D721Med (cell line): ENCODE measurements around the gene FAM181A.

Source experiments
- DNase-seq: peaks from one replicate; pipeline ENCODE4 v3.0.0; 2011; ENCODE audit warnings: low spot score; ENCODE audit not compliant: insufficient read length
- FAIRE-seq: peaks from 2 replicates; lab custom pipeline; 2011; peaks lifted over from hg19 to GRCh38; lab: Jason Lieb, UNC
- TF ChIP-seq, protein P1 (sequence below): IDR thresholded peaks from 2 replicates; pipeline ENCODE4 v1.5.1; 2012; ENCODE audit warnings: mild to moderate bottlenecking, control low read depth; ENCODE audit not compliant: insufficient read depth; ENCODE audit errors: missing control alignments

Gene FAM181A

DNA sequence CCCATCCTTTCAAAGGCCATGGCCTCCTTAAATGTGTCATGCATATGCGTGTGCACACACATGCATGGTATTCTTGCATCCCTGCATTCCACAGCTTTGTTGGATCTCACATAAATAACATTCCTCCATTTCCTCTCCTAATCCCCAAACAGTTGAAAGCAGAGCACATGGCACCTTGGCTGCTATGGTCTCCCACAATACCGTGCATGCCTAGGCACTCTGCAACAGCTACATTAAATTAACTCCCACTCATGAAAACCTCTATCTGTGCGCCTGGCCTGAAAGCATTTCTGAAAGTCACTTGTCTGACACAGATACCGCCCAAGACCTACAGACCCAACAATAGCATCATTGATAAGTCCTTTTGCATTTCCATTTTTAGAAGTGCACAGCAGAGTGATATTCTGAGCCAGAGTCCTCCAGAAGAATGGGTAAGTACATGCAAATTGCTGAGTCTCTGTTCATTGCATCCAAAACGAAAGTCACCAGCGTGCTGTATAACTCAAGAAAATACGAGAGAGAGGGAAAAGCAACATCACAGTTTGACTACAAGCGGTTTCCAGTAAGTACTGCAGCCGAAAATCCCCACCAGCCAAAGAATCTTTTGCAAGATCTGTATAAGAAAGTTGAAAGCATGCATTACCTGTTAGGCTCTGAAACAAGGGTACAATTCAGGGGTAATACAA, 48.8 kb downstream of the FAM181A start:
- TF ChIP-seq, protein P1, sequence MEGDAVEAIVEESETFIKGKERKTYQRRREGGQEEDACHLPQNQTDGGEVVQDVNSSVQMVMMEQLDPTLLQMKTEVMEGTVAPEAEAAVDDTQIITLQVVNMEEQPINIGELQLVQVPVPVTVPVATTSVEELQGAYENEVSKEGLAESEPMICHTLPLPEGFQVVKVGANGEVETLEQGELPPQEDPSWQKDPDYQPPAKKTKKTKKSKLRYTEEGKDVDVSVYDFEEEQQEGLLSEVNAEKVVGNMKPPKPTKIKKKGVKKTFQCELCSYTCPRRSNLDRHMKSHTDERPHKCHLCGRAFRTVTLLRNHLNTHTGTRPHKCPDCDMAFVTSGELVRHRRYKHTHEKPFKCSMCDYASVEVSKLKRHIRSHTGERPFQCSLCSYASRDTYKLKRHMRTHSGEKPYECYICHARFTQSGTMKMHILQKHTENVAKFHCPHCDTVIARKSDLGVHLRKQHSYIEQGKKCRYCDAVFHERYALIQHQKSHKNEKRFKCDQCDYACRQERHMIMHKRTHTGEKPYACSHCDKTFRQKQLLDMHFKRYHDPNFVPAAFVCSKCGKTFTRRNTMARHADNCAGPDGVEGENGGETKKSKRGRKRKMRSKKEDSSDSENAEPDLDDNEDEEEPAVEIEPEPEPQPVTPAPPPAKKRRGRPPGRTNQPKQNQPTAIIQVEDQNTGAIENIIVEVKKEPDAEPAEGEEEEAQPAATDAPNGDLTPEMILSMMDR, result no peak
- FAIRE-seq (no peak), DNase-seq (no peak)

DNA sequence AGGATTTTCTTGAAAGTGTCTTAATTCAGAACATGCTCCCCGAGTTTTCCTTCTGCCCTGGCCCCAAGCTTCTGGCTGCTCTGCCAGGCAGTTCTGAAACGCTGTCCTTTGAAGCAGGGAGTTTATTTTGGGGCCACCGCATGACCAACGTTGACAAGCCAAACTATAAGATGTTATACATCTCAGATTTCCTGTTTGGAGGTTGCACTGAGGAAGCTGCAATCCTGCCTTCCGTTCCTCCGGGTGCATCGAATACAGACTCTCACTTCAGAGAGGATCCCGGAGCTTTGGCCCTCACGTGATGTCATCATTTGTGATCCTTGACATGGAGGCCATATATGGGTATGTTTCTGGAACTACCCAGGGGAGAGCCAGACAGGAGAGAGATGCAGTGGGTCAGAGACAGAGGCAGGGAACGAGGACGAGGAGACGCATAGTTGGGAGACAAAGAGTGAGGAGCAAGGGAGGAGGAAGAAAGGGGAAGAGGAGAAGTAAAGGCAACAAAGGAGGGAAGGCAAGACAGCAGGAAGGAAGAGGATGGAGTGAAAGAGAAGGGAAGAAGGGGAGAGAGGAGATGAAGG, 49.4 kb downstream of the FAM181A start, which contains the start of gene ASB2:
TSS of gene ASB2 (minus strand) at position 94 of the 581 bp plus-strand sequence. CDS start 12,031 bp downstream, outside the sequence.
- FAIRE-seq, result no peak
- DNase-seq, result no peak
- TF ChIP-seq, protein P1, result no peak

DNA sequence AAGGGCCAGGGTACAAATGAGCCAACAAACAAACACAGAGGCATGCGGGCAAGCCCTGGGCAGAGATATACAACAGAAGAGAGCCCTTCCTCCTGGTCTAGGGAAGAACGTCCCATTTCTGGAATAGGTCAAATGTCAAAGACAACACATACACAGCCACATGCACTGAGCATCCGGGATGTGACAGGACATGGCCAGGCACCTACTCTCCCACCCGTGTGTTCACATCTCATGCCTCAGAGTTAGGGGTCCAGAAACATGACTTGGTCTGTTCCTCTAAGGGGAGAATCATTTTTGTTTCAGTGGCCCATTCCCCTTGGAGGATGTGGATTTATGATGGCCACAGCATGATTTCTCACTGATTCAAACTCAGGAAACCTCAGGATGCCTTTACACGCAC, 50.0 kb downstream of the FAM181A start:
- FAIRE-seq (no peak), DNase-seq (no peak)
- TF ChIP-seq, protein P1, result no peak

DNA sequence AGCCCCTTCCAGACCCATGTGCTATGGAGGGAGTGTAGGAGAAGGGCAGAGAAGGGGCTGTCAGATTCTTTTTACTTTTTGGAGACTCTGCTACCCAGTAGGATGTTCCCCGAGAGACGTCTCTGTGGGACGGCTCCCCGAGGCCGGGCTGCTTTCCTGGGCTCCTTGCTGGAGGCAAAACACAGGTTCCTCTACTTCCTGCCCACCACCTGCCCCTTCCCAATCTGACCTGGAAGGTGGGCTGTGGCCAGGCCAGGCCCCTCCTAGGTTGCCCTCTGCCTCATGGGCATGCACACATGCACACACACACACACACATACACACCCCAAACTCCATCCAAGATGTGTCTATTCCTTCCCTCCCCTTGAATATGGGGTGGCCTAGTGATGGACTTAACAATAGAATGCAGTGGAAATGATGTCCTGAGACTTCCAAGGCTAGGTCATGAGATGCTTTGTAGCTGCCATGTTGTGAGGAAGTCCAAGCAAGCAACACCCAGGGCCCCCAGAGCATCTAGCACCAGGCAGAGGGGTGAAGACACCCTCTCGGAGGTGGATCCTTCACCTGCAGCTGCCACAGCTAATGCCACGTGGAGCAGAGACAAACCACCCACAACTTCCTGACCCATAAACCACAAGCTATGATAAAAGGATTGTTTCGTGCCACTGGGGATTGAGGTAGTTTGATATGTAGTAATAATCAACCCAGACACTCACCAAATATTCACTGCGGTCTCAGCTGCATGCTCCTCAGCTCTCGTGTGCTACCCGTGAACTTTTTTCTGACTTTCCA, 50.8 kb downstream of the FAM181A start:
- TF ChIP-seq, protein P1, result no peak
- FAIRE-seq, result no peak
- no peak for DNase-seq

DNA sequence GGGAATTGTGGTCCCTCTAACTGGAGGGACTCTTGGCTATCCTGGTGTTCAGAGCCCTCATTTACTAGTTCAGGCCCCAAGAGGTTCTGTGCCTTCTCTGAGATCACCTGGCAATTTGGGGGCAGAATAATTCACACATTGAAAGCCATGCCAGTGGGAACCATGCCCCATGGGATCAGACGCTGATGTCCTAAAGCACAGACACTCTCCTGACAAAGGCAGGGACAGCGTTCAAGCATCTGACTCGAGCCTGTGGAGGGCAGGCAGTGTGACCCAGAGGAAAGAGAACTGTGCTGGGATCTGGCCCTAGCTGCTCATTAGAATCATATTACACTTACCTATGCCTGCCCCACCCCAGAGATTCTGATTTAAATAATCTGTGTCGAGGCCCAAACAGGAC, 51.6 kb downstream of the FAM181A start:
- FAIRE-seq (no peak), DNase-seq (no peak)
- TF ChIP-seq, protein P1, result no peak
